Karpas-422 (cell line): ENCODE results near the gene HDGFL2. TPM values are rescaled to one million over a fixed set of nuclear protein-coding genes. Genes with fewer than 3 reads are reported as not detected.

ENCODE experiments used
- DNase-seq: peaks from one replicate; pipeline ENCODE4 v3.0.0-alpha.2; 2015
- H2AFZ ChIP-seq: fragments of 200-600 bp; sonication (generic); 2 replicates; pipeline ENCODE4 v1.6.1; 2014; ENCODE audit warnings: antibody characterized with exemption, low read length, mixed read lengths
- H3K27ac ChIP-seq: fragments of 200-600 bp; sonication (generic); 2 replicates; pipeline ENCODE4 v1.5.1; 2014; ENCODE audit warnings: mild to moderate bottlenecking, low read length, moderate library complexity
- H3K27me3 ChIP-seq: fragments of 200-600 bp; sonication (generic); 2 replicates; pipeline ENCODE4 v1.6.1; 2014; ENCODE audit warnings: low read length, mixed read lengths
- H3K36me3 ChIP-seq: fragments of 200-600 bp; sonication (generic); 2 replicates; pipeline ENCODE4 v1.6.1; 2014; ENCODE audit warnings: low read length, mixed read lengths; ENCODE audit not compliant: insufficient read depth
- H3K4me1 ChIP-seq: fragments of 200-600 bp; sonication (generic); 2 replicates; pipeline ENCODE4 v1.6.1; 2014; ENCODE audit warnings: mild to moderate bottlenecking, low read length, mixed read lengths
- H3K4me2 ChIP-seq: fragments of 200-600 bp; sonication (generic); 2 replicates; pipeline ENCODE4 v1.6.1; 2014; ENCODE audit warnings: low read length, low read depth, mild to moderate bottlenecking; ENCODE audit not compliant: poor library complexity, severe bottlenecking
- H3K4me3 ChIP-seq: fragments of 200-600 bp; sonication (generic); 2 replicates; pipeline ENCODE4 v1.5.1; 2014; ENCODE audit warnings: mild to moderate bottlenecking, antibody characterized with exemption, low read length, mixed read lengths
- H3K79me2 ChIP-seq: fragments of 200-600 bp; sonication (generic); 2 replicates; pipeline ENCODE4 v1.6.1; 2014; ENCODE audit warnings: mild to moderate bottlenecking, low read length, mixed read lengths
- H3K9ac ChIP-seq: fragments of 200-600 bp; sonication (generic); 2 replicates; pipeline ENCODE4 v1.6.0; 2014; ENCODE audit warnings: low read length
- H3K9me2 ChIP-seq: fragments of 200-600 bp; sonication (generic), shearing (Covaris generic); replicated peaks from 2 replicates; pipeline ENCODE4 v1.6.0; 2014; ENCODE audit warnings: mild to moderate bottlenecking, low read length, moderate library complexity; ENCODE audit not compliant: insufficient read depth
- H3K9me3 ChIP-seq: fragments of 300-700, 200-600 bp; sonication (generic); 2 replicates; pipeline ENCODE4 v1.6.1; 2014; ENCODE audit warnings: low read length, mixed read lengths
- H4K20me1 ChIP-seq: fragments of 200-600 bp; sonication (generic); 2 replicates; pipeline ENCODE4 v1.6.1; 2014; ENCODE audit warnings: mild to moderate bottlenecking, antibody characterized with exemption, low read length, low read depth; ENCODE audit not compliant: insufficient read depth
- total RNA-seq: library from RNA; depleted of rRNA; stranded (reverse); fragments of >200 nt; shearing (Covaris generic); gene quantifications from 2 replicates; pipeline ENCODE4 v1.2.3, GENCODE V29; 2014; ENCODE audit warnings: low replicate concordance

Gene HDGFL2
- total RNA-seq, 1 experiment from 2014 or later: 49.9 TPM

- Histone ChIP-seq H3K79me2 (no peaks in the 10 kb centered on the region), H3K9me3 (no peaks in the 10 kb centered on the region), H3K4me2 (no peak overlapping the region), H3K4me3 (no peak overlapping the region), H4K20me1 (no peaks in the 10 kb centered on the region), H3K27ac (no peak overlapping the region), H3K36me3 (no peaks in the 10 kb centered on the region), H2AFZ (no peak overlapping the region), H3K27me3 (no peaks in the 10 kb centered on the region), H3K4me1 (no peaks in the 10 kb centered on the region), H3K9ac (no peak overlapping the region), H3K9me2 (no peaks in the 10 kb centered on the region)
- no peak for DNase-seq
Observed at GRCh38 chr19:4531562-4532165, 59.6 kb downstream of the HDGFL2 start.

GRCh38 chr19:4533334-4533733, 61.2 kb downstream of the HDGFL2 start:
- no peak for DNase-seq
- no peaks in the 10 kb centered on the region for H3K27me3 ChIP-seq
- no peak overlapping the region for H3K4me2 ChIP-seq
- no peaks in the 10 kb centered on the region for H3K36me3 ChIP-seq
- no peaks in the 10 kb centered on the region for H3K79me2 ChIP-seq
- H3K9ac ChIP-seq: no peak overlapping the region
- H3K9me2 ChIP-seq: no peaks in the 10 kb centered on the region
- no peak overlapping the region for H2AFZ ChIP-seq
- no peak overlapping the region for H3K27ac ChIP-seq
- no peaks in the 10 kb centered on the region for H4K20me1 ChIP-seq
- H3K4me1 ChIP-seq: no peaks in the 10 kb centered on the region
- H3K4me3 ChIP-seq: no peak overlapping the region
- H3K9me3 ChIP-seq: no peaks in the 10 kb centered on the region

GRCh38 chr19:4533835-4534424, 61.8 kb downstream of the HDGFL2 start:
- DNase-seq: no peak
- Histone ChIP-seq H3K27ac (no peak overlapping the region), H2AFZ (no peak overlapping the region), H3K9me2 (no peaks in the 10 kb centered on the region), H3K4me2 (no peak overlapping the region), H4K20me1 (no peaks in the 10 kb centered on the region), H3K36me3 (no peaks in the 10 kb centered on the region), H3K9me3 (no peaks in the 10 kb centered on the region), H3K9ac (no peak overlapping the region), H3K79me2 (no peaks in the 10 kb centered on the region), H3K4me3 (no peak overlapping the region), H3K27me3 (no peaks in the 10 kb centered on the region), H3K4me1 (no peaks in the 10 kb centered on the region)

GRCh38 chr19:4534836-4535658, 63.0 kb downstream of the HDGFL2 start, which contains the start of gene PLIN5:
TSS of gene PLIN5 (minus strand) at chr19:4535224. CDS start at chr19:4534074, 1,150 bp downstream.
- Histone ChIP-seq H3K36me3 (no peaks in the 10 kb centered on the region), H3K79me2 (no peaks in the 10 kb centered on the region), H3K27me3 (no peaks in the 10 kb centered on the region), H3K4me2 (no peak within 1 kb of the TSS), H3K27ac (no peak within 1 kb of the TSS), H3K9me2 (no peaks in the 10 kb centered on the region), H2AFZ (no peak within 1 kb of the TSS), H3K4me1 (no peaks in the 10 kb centered on the region), H3K9me3 (no peaks in the 10 kb centered on the region), H4K20me1 (no peaks in the 10 kb centered on the region), H3K9ac (no peak within 1 kb of the TSS), H3K4me3 (no peak within 1 kb of the TSS)
- peak; percentile 81 for DNase-seq

GRCh38 chr19:4536798-4537197, 64.7 kb downstream of the HDGFL2 start:
- Histone ChIP-seq H3K9me2 (no peaks in the 10 kb centered on the region), H3K4me3 (no peak overlapping the region), H3K9me3 (no peaks in the 10 kb centered on the region), H3K4me1 (no peaks in the 10 kb centered on the region), H2AFZ (no peak overlapping the region), H3K27ac (no peak overlapping the region), H3K79me2 (no peaks in the 10 kb centered on the region), H3K36me3 (no peaks in the 10 kb centered on the region), H4K20me1 (no peaks in the 10 kb centered on the region), H3K27me3 (0 out of 2 replicates have a peak, but pooled peaks cover 3% of the 10 kb centered on the region), H3K4me2 (no peak overlapping the region), H3K9ac (no peak overlapping the region)
- DNase-seq: no peak

- H3K79me2 ChIP-seq: no peaks in the 10 kb centered on the region
- no peaks in the 10 kb centered on the region for H4K20me1 ChIP-seq
- no peaks in the 10 kb centered on the region for H3K36me3 ChIP-seq
- H3K9me3 ChIP-seq: no peaks in the 10 kb centered on the region
- no peak overlapping the region for H3K4me2 ChIP-seq
- no peak overlapping the region for H3K9ac ChIP-seq
- H3K9me2 ChIP-seq: no peaks in the 10 kb centered on the region
- H3K27me3 ChIP-seq: 0 out of 2 replicates have a peak, but pooled peaks cover 3% of the 10 kb centered on the region
- no peaks in the 10 kb centered on the region for H3K4me1 ChIP-seq
- no peak for DNase-seq
- H2AFZ ChIP-seq: no peak overlapping the region
- H3K4me3 ChIP-seq: no peak overlapping the region
- H3K27ac ChIP-seq: no peak overlapping the region
Observed at GRCh38 chr19:4537953-4538600, 66.0 kb downstream of the HDGFL2 start.

- Histone ChIP-seq H3K4me2 (no peak overlapping the region), H3K79me2 (no peaks in the 10 kb centered on the region), H3K9ac (no peak overlapping the region), H3K4me1 (no peaks in the 10 kb centered on the region), H3K36me3 (no peaks in the 10 kb centered on the region), H3K9me2 (no peaks in the 10 kb centered on the region), H3K4me3 (no peak overlapping the region), H3K9me3 (no peaks in the 10 kb centered on the region), H3K27me3 (0 out of 2 replicates have a peak, but pooled peaks cover 3% of the 10 kb centered on the region), H2AFZ (no peak overlapping the region), H3K27ac (no peak overlapping the region), H4K20me1 (no peaks in the 10 kb centered on the region)
- DNase-seq: no peak
Observed at GRCh38 chr19:4538601-4538954, 66.5 kb downstream of the HDGFL2 start.

- H3K9me3 ChIP-seq: no peaks in the 10 kb centered on the region
- H4K20me1 ChIP-seq: no peaks in the 10 kb centered on the region
- no peaks in the 10 kb centered on the region for H3K79me2 ChIP-seq
- 0 out of 2 replicates have a peak, but pooled peaks cover 3% of the 10 kb centered on the region for H3K27me3 ChIP-seq
- H3K4me1 ChIP-seq: no peaks in the 10 kb centered on the region
- H3K36me3 ChIP-seq: no peaks in the 10 kb centered on the region
- no peak overlapping the region for H3K4me2 ChIP-seq
- no peak overlapping the region for H3K27ac ChIP-seq
- no peak overlapping the region for H3K4me3 ChIP-seq
- DNase-seq: no peak
- H2AFZ ChIP-seq: no peak overlapping the region
- no peaks in the 10 kb centered on the region for H3K9me2 ChIP-seq
- no peak overlapping the region for H3K9ac ChIP-seq
Observed at GRCh38 chr19:4539169-4539692, 67.1 kb downstream of the HDGFL2 start.
